A549 treated with Hydrocortisone at 1 μM for 4 hours (cell line): Measurements from ENCODE around the gene PLEKHA8. TPM values are rescaled to one million over a fixed set of nuclear protein-coding genes. Genes with fewer than 3 reads are reported as not detected.

Experiments used
- total RNA-seq: library from RNA; stranded (reverse); fragments of 200-300 nt; extraction: Qiagen RNA extraction; gene quantifications from 5 replicates; pipeline ENCODE4 v1.2.3, GENCODE V29; 2022

Gene PLEKHA8, protein sequence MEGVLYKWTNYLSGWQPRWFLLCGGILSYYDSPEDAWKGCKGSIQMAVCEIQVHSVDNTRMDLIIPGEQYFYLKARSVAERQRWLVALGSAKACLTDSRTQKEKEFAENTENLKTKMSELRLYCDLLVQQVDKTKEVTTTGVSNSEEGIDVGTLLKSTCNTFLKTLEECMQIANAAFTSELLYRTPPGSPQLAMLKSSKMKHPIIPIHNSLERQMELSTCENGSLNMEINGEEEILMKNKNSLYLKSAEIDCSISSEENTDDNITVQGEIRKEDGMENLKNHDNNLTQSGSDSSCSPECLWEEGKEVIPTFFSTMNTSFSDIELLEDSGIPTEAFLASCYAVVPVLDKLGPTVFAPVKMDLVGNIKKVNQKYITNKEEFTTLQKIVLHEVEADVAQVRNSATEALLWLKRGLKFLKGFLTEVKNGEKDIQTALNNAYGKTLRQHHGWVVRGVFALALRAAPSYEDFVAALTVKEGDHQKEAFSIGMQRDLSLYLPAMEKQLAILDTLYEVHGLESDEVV
- total RNA-seq = 4.9 to 6.2 TPM (median 5.4 TPM) in 5 replicates

DNA sequence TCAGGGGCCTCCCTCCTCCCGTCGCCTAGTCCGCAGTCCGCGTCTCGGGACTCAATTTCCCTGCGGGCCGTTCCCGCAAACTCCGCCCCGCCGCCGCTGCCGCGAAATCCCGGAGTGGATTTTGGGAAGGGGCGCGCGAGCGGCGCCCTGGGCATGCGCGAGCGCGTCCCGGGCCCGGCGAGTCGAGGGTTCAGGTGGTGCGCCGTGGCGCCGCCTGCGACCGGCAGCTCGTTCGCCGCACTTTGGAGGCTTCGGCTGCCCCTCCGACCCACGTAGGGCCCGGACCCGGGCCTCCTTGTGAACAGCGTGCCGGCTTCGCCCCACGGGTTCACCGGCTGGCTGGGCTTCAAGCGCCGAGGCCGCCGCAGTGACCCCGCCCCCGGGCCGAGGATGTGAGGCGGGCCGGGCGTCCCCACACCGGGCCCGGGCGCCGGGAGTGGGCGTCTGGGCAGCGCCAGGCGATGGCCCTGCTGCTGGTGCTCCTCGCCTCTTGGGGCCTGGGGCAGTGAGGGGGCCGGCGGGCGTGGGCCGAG lies at the start of gene PLEKHA8:
Gene PLEKHA8, plus strand, starts transcription at position 197 of the 533 bp plus-strand sequence. CDS start 351 bp downstream, outside the sequence.

DNA sequence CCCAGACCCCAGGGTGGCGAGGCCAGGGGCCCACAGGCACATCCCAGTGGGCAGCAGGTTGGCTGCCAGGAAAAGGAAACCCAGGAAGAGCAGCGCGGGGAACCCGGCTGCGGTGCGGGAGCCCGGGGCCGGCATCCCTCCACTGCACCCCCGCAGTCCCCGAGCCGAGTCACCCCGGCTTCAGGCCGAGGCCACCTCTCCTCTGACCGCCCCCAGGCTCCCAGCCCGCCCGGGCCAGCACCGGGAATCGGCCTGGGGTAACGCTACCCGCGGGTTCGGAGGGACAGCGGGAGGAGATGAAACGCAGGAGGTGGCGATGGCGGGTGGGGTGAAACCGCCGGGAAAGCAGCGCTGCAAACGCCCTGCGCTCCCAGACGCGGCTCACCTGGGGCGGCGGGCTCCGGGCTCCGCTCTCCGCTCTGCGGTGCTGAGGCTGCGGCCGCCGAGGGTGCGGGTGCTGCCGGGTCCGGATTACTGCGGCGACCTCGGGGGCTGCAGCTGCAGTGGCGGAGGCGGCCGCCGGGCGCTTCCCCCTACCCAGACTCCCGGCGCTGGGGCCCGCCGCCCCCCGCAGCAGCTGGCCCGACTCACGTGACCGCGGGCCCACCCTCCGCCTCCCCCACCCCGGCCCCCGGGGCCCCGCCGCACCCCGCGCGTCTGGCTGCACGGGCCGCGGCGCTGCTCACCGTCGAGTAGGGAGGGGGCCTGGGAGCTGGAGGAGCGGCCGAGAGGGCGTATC lies 38.8 kb upstream of the PLEKHA8 start, which contains the start of gene SCRN1:
Gene SCRN1, minus strand, starts transcription at position 545 of the 739 bp plus-strand sequence. CDS start 20,734 bp downstream, outside the sequence.

DNA sequence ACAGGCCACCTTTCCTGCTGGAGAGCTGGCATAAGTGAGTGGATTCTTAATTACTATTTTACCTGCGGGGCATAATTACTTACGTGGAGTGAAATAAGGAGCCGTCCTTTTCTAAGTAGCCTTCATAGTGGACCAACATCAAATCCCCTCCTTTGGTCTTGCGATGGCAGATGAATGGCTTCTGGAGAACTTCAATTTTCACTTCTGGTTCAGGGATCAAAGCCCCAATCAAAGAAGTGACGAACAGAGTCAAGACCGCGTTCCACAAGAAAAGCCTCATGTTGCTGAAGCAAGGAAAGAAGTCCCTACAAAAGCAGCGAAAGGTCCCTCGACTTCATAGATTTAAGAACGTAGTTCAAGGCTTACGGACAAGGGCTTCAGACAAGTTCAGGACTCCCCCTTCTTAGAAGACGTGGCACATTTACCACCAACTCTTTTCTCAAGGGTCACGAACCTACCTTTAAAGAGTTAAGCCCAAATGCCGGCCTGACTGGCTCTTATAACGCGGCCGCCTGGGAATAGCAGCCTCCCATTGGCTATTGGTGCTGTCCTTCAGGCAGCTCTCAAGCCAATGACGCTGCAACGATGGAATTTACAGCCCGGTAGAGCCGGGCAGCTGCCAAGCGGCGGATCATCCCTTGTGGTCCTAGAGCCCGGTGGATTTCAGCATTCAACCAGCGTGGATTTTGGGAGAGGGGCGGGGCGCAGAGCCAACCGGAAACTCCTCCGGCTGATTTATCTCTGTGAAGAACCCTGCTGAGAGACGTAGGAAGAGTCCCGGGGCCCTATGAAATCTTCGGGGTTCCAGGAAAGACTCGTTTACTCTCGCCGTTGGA lies 1.8 kb upstream of the PLEKHA8 start, which contains the start of gene FKBP14:
Gene FKBP14, minus strand, starts transcription at position 474 of the 836 bp plus-strand sequence. Its CDS starts 194 bp downstream, at position 280.

DNA sequence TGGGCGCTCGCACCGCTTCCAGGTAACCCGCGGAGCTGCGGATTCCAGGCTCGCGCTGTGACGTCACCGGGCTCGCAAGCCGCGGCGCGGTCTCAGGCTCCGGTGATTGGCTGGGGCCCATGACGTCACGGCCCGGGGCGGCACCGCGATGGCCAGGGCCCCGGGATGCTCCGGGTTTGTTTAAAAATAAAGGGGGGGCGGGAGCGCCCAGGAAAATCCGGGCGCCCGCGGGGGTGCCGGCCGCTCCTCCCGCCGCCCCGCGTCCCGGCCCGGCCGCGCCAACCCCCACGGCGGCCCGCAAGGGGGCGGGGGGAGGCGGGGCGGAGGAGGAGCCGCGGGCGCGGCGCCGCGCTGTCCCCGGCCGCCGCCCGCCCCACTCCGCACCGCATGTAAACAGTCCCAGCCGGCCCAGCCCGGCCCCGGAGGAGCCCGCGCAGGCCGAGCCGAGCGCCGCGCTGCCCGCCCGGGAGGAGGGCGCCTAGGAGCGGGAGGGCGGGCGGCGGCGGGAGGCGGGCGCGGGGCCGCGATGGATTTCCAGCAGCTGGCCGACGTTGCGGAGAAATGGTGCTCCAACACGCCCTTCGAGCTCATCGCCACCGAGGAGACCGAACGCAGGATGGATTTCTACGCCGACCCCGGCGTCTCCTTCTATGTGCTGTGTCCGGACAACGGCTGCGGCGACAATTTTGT lies 106.5 kb downstream of the PLEKHA8 start, which contains the start of gene MTURN:
Gene MTURN, plus strand, starts transcription at position 376 of the 690 bp plus-strand sequence. Its CDS starts 151 bp downstream, at position 527.

Other genes starting within 250 kb of the PLEKHA8 start
- gene WIPF3, start 221.9 kb upstream of the PLEKHA8 start, total RNA-seq = 0.43 to 0.59 TPM (median 0.51 TPM) in 5 replicates
- gene SCRN1, start 38.6 kb upstream of the PLEKHA8 start, total RNA-seq = 46.2 to 75.7 TPM (median 57.4 TPM) in 5 replicates
- gene FKBP14, start 1.7 kb upstream of the PLEKHA8 start, total RNA-seq = 6.9 to 10.9 TPM (median 8.6 TPM) in 5 replicates
- 4.5 to 6.6 TPM (median 6.1 TPM) in 5 replicates for gene MTURN, start 106.6 kb downstream of the PLEKHA8 start, total RNA-seq